HepG2 (cell line): ENCODE measurements around the gene DGCR8. TPM values are rescaled to one million over a fixed set of nuclear protein-coding genes. Genes with fewer than 3 reads are reported as not detected.

Experiments used
- ATAC-seq: fragments of 200-7000 bp; cut with Tn5 transposase; 3 replicates; pipeline ENCODE4 v1.9.1; 2020; ENCODE audit warnings: mild to moderate bottlenecking, moderate library complexity
- BruUV-seq: library from RNA; stranded (reverse); fragments of 400-500 nt; replicated peaks from 2 replicates; lab custom pipeline; 2021; lab: Mats Ljungman, UMichigan
- CTCF ChIA-PET: fragments of 300-600 bp; formaldehyde crosslinking; extraction: SDS; loops from one replicate; lab custom pipeline; 2021; ENCODE audit warnings: low total read pairs, inconsistent platforms, low intra/inter-chr PET ratio; lab: Yijun Ruan, JAX
- POLR2A ChIA-PET: fragments of 350-600 bp; sonication (Branson Sonifier 250); formaldehyde crosslinking; loops from one replicate; lab custom pipeline; 2020; ENCODE audit warnings: antibody characterized with exemption, inconsistent platforms; lab: Yijun Ruan, JAX
- DNase-seq: peaks from one replicate; pipeline ENCODE4 v3.0.0-alpha.2; 2015; ENCODE audit warnings: low spot score
- FAIRE-seq: peaks from 3 replicates; lab custom pipeline; 2011; peaks lifted over from hg19 to GRCh38; lab: Jason Lieb, UNC
- H2AFZ ChIP-seq: one replicate; pipeline ENCODE4 v1.6.1; 2011; ENCODE audit warnings: low read length, inconsistent platforms
- H3K27ac ChIP-seq: fragments of 300-600 bp; 3 replicates; pipeline ENCODE4 v1.8.0; 2011; ENCODE audit warnings: mixed run types, mild to moderate bottlenecking, mixed read lengths, low read length, inconsistent platforms; ENCODE audit not compliant: insufficient read depth; ENCODE audit errors: extremely low read length
- H3K27me3 ChIP-seq, 2 experiments: fragments of 200-600 bp in 1 of 2; 2 replicates in 1 of 2; 3 replicates in 1 of 2; pipeline versions ENCODE4 v1.6.0 to v1.8.0; 2011; ENCODE audit warnings: low read length in 2 of 2, mild to moderate bottlenecking in 2 of 2, moderate library complexity in 2 of 2, inconsistent platforms in 1 of 2; ENCODE audit not compliant: insufficient read depth in 2 of 2, control insufficient read depth in 1 of 2
- H3K36me3 ChIP-seq, 2 experiments: fragments of 200-600 bp in 1 of 2; replicated peaks in 1 of 2; 2 replicates in 1 of 2; 3 replicates in 1 of 2; pipeline versions ENCODE4 v1.5.1 to v1.8.0; 2011; ENCODE audit warnings: low read length in 2 of 2, inconsistent platforms in 1 of 2; ENCODE audit not compliant: insufficient read depth in 2 of 2, control insufficient read depth in 1 of 2
- H3K4me1 ChIP-seq: 2 replicates; pipeline ENCODE4 v1.5.1; 2012; ENCODE audit warnings: low read length, inconsistent platforms; ENCODE audit not compliant: insufficient read depth
- H3K4me2 ChIP-seq: 2 replicates; pipeline ENCODE4 v1.6.0; 2011; ENCODE audit warnings: low read depth, low read length, inconsistent platforms
- H3K4me3 ChIP-seq, 3 experiments: fragments of 200-600 bp in 1 of 3; sonication (generic), shearing (Covaris generic) in 1 of 3; replicated peaks in 1 of 3; 2 replicates each; pipeline ENCODE4 v1.5.1; 2011 to 2016; ENCODE audit warnings: low read length in 3 of 3, inconsistent platforms in 2 of 3, low read depth in 2 of 3, mild to moderate bottlenecking in 2 of 3, control low read depth in 1 of 3, mixed read lengths in 1 of 3; ENCODE audit not compliant: insufficient read depth in 1 of 3
- H3K79me2 ChIP-seq: one replicate; pipeline ENCODE4 v1.6.1; 2011; ENCODE audit warnings: low read length, inconsistent platforms; ENCODE audit not compliant: insufficient read depth
- H3K9ac ChIP-seq: 2 replicates; pipeline ENCODE4 v1.6.0; 2011; ENCODE audit warnings: mild to moderate bottlenecking, low read depth, low read length, inconsistent platforms; ENCODE audit not compliant: insufficient read depth
- H3K9me3 ChIP-seq: 2 replicates; pipeline ENCODE4 v1.5.1; 2012; ENCODE audit warnings: mild to moderate bottlenecking, low read length
- H4K20me1 ChIP-seq: 2 replicates; pipeline ENCODE4 v1.6.0; 2011; ENCODE audit warnings: inconsistent platforms, mild to moderate bottlenecking, low read length, moderate library complexity; ENCODE audit not compliant: insufficient read depth
- ARHGAP35 ChIP-seq: sonication (generic); formaldehyde crosslinking; IDR thresholded peaks from 2 replicates; pipeline ENCODE4 v1.9.0; 2022; ENCODE audit warnings: mild to moderate bottlenecking, inconsistent platforms, moderate library complexity, missing genetic modification reagents, borderline replicate concordance
- GABPA ChIP-seq, 2 experiments: IDR thresholded peaks; 2 replicates each; pipeline ENCODE4 v1.6.1; 2011 to 2016; ENCODE audit warnings: low read depth in 2 of 2, low read length in 1 of 2, missing biosample characterization in 1 of 2, missing genetic modification characterization in 1 of 2
- HOXA3 ChIP-seq: sonication (generic); formaldehyde crosslinking; IDR thresholded peaks from 2 replicates; pipeline ENCODE4 v1.5.0; 2020; ENCODE audit warnings: missing genetic modification reagents
- KDM4B ChIP-seq: sonication (generic); formaldehyde crosslinking; IDR thresholded peaks from 2 replicates; pipeline ENCODE4 v1.4.0; 2020; ENCODE audit warnings: missing genetic modification reagents
- SRF ChIP-seq: IDR thresholded peaks from 2 replicates; pipeline ENCODE4 v1.6.1; 2011; ENCODE audit warnings: mild to moderate bottlenecking, low read depth, low read length, moderate library complexity
- SRY ChIP-seq: sonication (generic); formaldehyde crosslinking; IDR thresholded peaks from 2 replicates; pipeline ENCODE4 v1.8.0; 2022; ENCODE audit warnings: mild to moderate bottlenecking, missing genetic modification reagents
- WGBS: methylation state at CpG from one replicate; pipeline ENCODE4 v1.1.6; 2017; ENCODE audit warnings: low lambda C conversion rate; 5-methylcytosine and 5-hydroxymethylcytosine counted together
- in situ Hi-C: cut with HindIII; loops from 2 replicates; pipeline ENCODE4 v1.10.0; 2017; ENCODE audit warnings: low pct_unique_long_range_greater_than_20kb; ENCODE audit not compliant: extremely low pct_ligation_motif_present
- intact Hi-C: fragments of 100-400 bp; cut with micrococcal nuclease; formaldehyde crosslinking; loops from one replicate; pipeline ENCODE4 v1.10.0; 2022; ENCODE audit not compliant: unreplicated experiment
- polyA plus RNA-seq, 8 experiments: library from polyadenylated mRNA; depleted of rRNA in 3 of 8; stranded (reverse) in 7 of 8; unstranded in 1 of 8; fragments of >200 nt; fragmentation: Illumina TruSeq in 4 of 8; extraction: Trizol in 4 of 8; gene quantifications; 2 replicates each; pipeline versions ENCODE4 v1.2.1 to v1.2.3, GENCODE V29; 2011 to 2016; ENCODE audit warnings: low read depth in 4 of 8, missing spikeins in 1 of 8, mixed read lengths in 1 of 8; ENCODE audit not compliant: insufficient read depth in 1 of 8
- total RNA-seq, 5 experiments: library from RNA; depleted of rRNA; stranded (reverse); fragments of >200 nt; fragmentation: Illumina TruSeq; extraction: Trizol; gene quantifications; 2 replicates each; pipeline ENCODE4 v1.2.3, GENCODE V29; 2016; ENCODE audit warnings: low read depth in 1 of 5
- TF ChIP-seq, protein P1 (sequence below): sonication (generic); formaldehyde crosslinking; IDR thresholded peaks from 2 replicates; pipeline ENCODE4 v1.4.0; 2020; ENCODE audit warnings: missing genetic modification reagents, borderline replicate concordance
- TF ChIP-seq, protein P2 (sequence below): IDR thresholded peaks from 2 replicates; pipeline ENCODE4 v1.6.1; 2016

Gene DGCR8
- total and polyA plus RNA-seq, 2 of the 13 experiments (the other 11 are each of a cell fraction or from before 2014, with no cell fraction given) = 10.2 to 23.2 TPM

DNA sequence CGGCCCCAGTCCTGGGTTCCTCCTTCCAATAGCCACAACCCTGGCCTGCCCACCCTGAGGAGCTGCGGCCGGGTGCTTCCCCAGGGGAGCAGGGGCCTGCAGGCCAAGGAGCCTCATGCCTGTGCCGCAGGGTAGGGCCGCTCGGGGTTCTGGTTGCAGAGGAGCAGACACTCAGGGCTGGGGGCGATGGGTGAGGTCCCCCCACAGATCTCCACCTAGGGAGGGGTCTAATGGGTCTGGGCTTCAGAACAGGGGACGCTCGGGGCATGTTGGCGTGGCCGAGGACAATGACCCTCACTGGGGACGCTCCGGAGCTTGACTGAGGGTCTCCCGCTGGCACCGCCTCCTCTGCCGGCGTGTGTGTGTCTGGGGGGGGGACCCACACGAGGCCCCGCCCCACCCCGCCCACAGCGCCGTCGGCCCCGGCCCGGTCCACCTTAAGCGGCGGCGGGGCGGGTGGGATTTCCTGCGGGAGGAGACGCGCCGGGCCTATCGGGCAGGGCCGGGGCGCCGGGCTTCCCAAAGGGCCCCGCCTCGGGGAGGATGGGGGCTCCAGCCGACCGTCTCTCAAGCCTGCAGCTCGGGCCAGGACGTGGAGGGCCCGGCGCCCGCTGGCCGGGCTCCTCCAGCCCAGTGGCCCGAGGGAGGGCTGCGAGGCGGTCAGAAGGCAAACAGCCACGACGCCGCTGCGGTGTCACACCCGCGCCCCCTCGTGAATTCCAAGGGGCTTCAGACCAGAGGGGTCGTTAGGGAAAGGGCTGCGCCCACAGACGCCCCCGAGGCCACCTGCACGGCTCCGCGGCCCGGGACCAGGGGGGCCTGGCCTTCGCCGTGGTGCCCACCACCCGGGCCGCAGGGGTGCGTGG, 50.9 kb downstream of the DGCR8 start (continued):
- TF ChIP-seq SRY (0 out of 2 replicates have a peak, but pooled peaks have one; percentile 44), ARHGAP35 (CRISPR knock-in tag) (0 out of 2 replicates have a peak, but pooled peaks have one; percentile 10), KDM4B (CRISPR knock-in tag) (no peak)
- TF ChIP-seq, protein P1, sequence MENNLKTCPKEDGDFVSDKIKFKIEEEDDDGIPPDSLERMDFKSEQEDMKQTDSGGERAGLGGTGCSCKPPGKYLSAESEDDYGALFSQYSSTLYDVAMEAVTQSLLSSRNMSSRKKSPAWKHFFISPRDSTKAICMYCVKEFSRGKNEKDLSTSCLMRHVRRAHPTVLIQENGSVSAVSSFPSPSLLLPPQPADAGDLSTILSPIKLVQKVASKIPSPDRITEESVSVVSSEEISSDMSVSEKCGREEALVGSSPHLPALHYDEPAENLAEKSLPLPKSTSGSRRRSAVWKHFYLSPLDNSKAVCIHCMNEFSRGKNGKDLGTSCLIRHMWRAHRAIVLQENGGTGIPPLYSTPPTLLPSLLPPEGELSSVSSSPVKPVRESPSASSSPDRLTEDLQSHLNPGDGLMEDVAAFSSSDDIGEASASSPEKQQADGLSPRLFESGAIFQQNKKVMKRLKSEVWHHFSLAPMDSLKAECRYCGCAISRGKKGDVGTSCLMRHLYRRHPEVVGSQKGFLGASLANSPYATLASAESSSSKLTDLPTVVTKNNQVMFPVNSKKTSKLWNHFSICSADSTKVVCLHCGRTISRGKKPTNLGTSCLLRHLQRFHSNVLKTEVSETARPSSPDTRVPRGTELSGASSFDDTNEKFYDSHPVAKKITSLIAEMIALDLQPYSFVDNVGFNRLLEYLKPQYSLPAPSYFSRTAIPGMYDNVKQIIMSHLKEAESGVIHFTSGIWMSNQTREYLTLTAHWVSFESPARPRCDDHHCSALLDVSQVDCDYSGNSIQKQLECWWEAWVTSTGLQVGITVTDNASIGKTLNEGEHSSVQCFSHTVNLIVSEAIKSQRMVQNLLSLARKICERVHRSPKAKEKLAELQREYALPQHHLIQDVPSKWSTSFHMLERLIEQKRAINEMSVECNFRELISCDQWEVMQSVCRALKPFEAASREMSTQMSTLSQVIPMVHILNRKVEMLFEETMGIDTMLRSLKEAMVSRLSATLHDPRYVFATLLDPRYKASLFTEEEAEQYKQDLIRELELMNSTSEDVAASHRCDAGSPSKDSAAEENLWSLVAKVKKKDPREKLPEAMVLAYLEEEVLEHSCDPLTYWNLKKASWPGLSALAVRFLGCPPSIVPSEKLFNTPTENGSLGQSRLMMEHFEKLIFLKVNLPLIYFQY (CRISPR knock-in tag) = 0 out of 2 replicates have a peak, but pooled peaks have one; percentile 39
- TF ChIP-seq, protein P2, sequence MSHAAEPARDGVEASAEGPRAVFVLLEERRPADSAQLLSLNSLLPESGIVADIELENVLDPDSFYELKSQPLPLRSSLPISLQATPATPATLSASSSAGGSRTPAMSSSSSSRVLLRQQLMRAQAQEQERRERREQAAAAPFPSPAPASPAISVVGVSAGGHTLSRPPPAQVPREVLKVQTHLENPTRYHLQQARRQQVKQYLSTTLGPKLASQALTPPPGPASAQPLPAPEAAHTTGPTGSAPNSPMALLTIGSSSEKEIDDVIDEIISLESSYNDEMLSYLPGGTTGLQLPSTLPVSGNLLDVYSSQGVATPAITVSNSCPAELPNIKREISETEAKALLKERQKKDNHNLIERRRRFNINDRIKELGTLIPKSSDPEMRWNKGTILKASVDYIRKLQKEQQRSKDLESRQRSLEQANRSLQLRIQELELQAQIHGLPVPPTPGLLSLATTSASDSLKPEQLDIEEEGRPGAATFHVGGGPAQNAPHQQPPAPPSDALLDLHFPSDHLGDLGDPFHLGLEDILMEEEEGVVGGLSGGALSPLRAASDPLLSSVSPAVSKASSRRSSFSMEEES (CRISPR knock-in tag) = 0 out of 2 replicates have a peak, but pooled peaks have one; percentile 23

DNA sequence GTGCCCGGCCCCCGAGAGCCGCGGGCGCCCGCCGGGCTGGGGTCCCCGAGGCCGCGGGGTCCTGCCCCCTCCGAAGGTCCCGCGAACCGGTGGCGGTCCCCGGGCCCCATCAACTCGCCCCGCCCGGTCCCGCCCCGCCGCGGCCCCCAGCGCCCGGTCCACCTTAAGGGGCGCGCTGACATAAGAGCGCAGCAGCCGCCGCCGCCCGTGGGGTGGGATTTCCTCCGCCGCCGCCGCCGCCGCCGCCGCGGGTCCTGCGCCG, 51.5 kb downstream of the DGCR8 start, which contains the start of gene ZDHHC8:
Gene ZDHHC8 (plus strand): TSS at position 208 of the 262 bp plus-strand sequence. CDS start 144 bp downstream, outside the sequence.
- Histone ChIP-seq H3K36me3 (peaks cover 1 to 11% of the 10 kb centered on the region in 2 experiments; a peak in 2 of 5 replicates), H2AFZ (no peak within 1 kb of the TSS), H3K27me3 (no peaks in the 10 kb centered on the region), H4K20me1 (peaks cover 3% of the 10 kb centered on the region; the same call in 1 of the 2 replicates), H3K9ac (peak within 1 kb of the TSS; percentile 81), H3K9me3 (no peaks in the 10 kb centered on the region), H3K27ac (peak within 1 kb of the TSS; percentile 63), H3K4me2 (peak within 1 kb of the TSS; percentile 88), H3K4me3 (peak within 1 kb of the TSS; percentile 73 to 90 (median 86)), H3K79me2 (peaks cover 15% of the 10 kb centered on the region), H3K4me1 (peaks cover 45% of the 10 kb centered on the region)
- no peak for FAIRE-seq
- ChIA-PET CTCF (no interaction called here), POLR2A (interaction anchor here (0.8 to 1.2 kb wide), 2 partner anchors 14 to 15 kb away, joined by 3 to 4 read pairs; partner anchors contain the start of genes RANBP1 and TRMT2A)
- no peak for DNase-seq
- in situ Hi-C loops = no loop called here
- ATAC-seq = peak; percentile 1; the same call in 2 of the 3 replicates
- intact Hi-C loops = no loop called here
- no peak for TF ChIP-seq HOXA3 (CRISPR knock-in tag)
- TF ChIP-seq GABPA (IDR thresholded peaks at IDR 0.05; ENCODE audit: low read depth, low read length) = peak; percentile 32; the same call in 1 of the 2 replicates
- no peak for TF ChIP-seq GABPA (CRISPR knock-in tag; IDR thresholded peaks at IDR 0.05; ENCODE audit: low read depth)
- TF ChIP-seq SRF = no peak
- WGBS = no CpG with 5 or more reads among the region's 43 CpGs
- BruUV-seq = no TSS peak
